WTC11 (cell line): ENCODE results near the gene ZNF581. TPM values are rescaled to one million over a fixed set of nuclear protein-coding genes. Genes with fewer than 3 reads are reported as not detected.

Source experiments
- ATAC-seq: fragments of 200-7000 bp; cut with Tn5 transposase; 2 replicates; pipeline ENCODE4 v1.10.0; 2021; ENCODE audit warnings: mild to moderate bottlenecking, moderate library complexity
- CTCF ChIA-PET: fragments of 300-600 bp; sonication (Branson Sonifier 250); formaldehyde crosslinking; loops from one replicate; lab custom pipeline; 2021; ENCODE audit warnings: antibody characterized with exemption; lab: Charles Lee
- POLR2A ChIA-PET: fragments of 350-600 bp; sonication (Branson Sonifier 250); formaldehyde crosslinking; loops from one replicate; lab custom pipeline; 2021; ENCODE audit warnings: antibody characterized with exemption; lab: Charles Lee
- DNase-seq: peaks from one replicate; pipeline ENCODE4 v3.0.0; 2021; ENCODE audit warnings: low spot score
- H3K27ac Mint-ChIP-seq: 2 replicates; pipeline ENCODE4 v1.8.0; 2021; ENCODE audit warnings: mixed read lengths
- H3K27me3 Mint-ChIP-seq: 2 replicates; pipeline ENCODE4 v1.8.0; 2021; ENCODE audit warnings: low read depth, mild to moderate bottlenecking, moderate library complexity, mixed read lengths
- H3K36me3 Mint-ChIP-seq: 2 replicates; pipeline ENCODE4 v1.8.0; 2021; ENCODE audit warnings: mixed read lengths
- H3K4me1 Mint-ChIP-seq: 2 replicates; pipeline ENCODE4 v1.8.0; 2022; ENCODE audit warnings: mixed read lengths
- H3K4me3 Mint-ChIP-seq: 2 replicates; pipeline ENCODE4 v1.8.0; 2021; ENCODE audit warnings: mild to moderate bottlenecking, moderate library complexity, mixed read lengths
- H3K9me3 Mint-ChIP-seq: 2 replicates; pipeline ENCODE4 v1.8.0; 2021; ENCODE audit warnings: mixed read lengths
- ATF6 ChIP-seq: sonication (generic); formaldehyde crosslinking; IDR thresholded peaks from 2 replicates; pipeline ENCODE4 v1.8.1; 2023; ENCODE audit warnings: mild to moderate bottlenecking, missing genetic modification reagents
- CBFB ChIP-seq: sonication (generic); formaldehyde crosslinking; IDR thresholded peaks from 2 replicates; pipeline ENCODE4 v1.8.1; 2022; ENCODE audit warnings: mild to moderate bottlenecking, low read depth, missing genetic modification reagents
- EMX1 ChIP-seq: fragments of 250-450 bp; sonication (Bioruptor Pico); IDR thresholded peaks from 2 replicates; pipeline ENCODE4 v1.8.0; 2021; ENCODE audit warnings: mild to moderate bottlenecking
- FOXP1 ChIP-seq: sonication (generic); formaldehyde crosslinking; IDR thresholded peaks from 2 replicates; pipeline ENCODE4 v1.8.0; 2022; ENCODE audit warnings: missing genetic modification reagents, mild to moderate bottlenecking, moderate library complexity, borderline replicate concordance
- GTF2I ChIP-seq: fragments of 250-450 bp; sonication (Bioruptor Pico); conservative IDR thresholded peaks from 2 replicates; pipeline ENCODE4 v1.4.0; 2021; ENCODE audit warnings: mild to moderate bottlenecking
- JAZF1 ChIP-seq: fragments of 250-450 bp; sonication (Bioruptor Pico); IDR thresholded peaks from 2 replicates; pipeline ENCODE4 v1.9.0; 2021; ENCODE audit warnings: moderate library complexity, mild to moderate bottlenecking, inconsistent platforms
- NR3C1 ChIP-seq: sonication (generic); formaldehyde crosslinking; conservative IDR thresholded peaks from 2 replicates; pipeline ENCODE4 v1.8.1; 2023; ENCODE audit warnings: low read depth, mild to moderate bottlenecking, missing genetic modification reagents
- PRDM15 ChIP-seq: sonication (generic); formaldehyde crosslinking; IDR thresholded peaks from 2 replicates; pipeline ENCODE4 v1.8.0; 2022; ENCODE audit warnings: missing genetic modification reagents
- PRRX2 ChIP-seq: fragments of 250-450 bp; sonication (Bioruptor Pico); IDR thresholded peaks from 2 replicates; pipeline ENCODE4 v1.8.0; 2021; ENCODE audit warnings: mild to moderate bottlenecking
- SMAD3 ChIP-seq: sonication (generic); formaldehyde crosslinking; IDR thresholded peaks from 2 replicates; pipeline ENCODE4 v1.8.0; 2022; ENCODE audit warnings: missing genetic modification reagents, mild to moderate bottlenecking, borderline replicate concordance
- SOX15 ChIP-seq: fragments of 250-450 bp; sonication (Bioruptor Pico); IDR thresholded peaks from 2 replicates; pipeline ENCODE4 v1.9.0; 2021; ENCODE audit warnings: mild to moderate bottlenecking
- SP1 ChIP-seq: sonication (generic); formaldehyde crosslinking; conservative IDR thresholded peaks from 2 replicates; pipeline ENCODE4 v1.8.1; 2022; ENCODE audit warnings: missing genetic modification reagents
- STAT6 ChIP-seq: sonication (generic); formaldehyde crosslinking; conservative IDR thresholded peaks from 2 replicates; pipeline ENCODE4 v1.8.1; 2023; ENCODE audit warnings: mild to moderate bottlenecking, low read depth, missing genetic modification reagents, moderate library complexity
- TP53 ChIP-seq: sonication (generic); formaldehyde crosslinking; IDR thresholded peaks from 2 replicates; pipeline ENCODE4 v1.8.1; 2023; ENCODE audit warnings: mild to moderate bottlenecking, missing genetic modification reagents
- USF1 ChIP-seq: sonication (generic); formaldehyde crosslinking; IDR thresholded peaks from 2 replicates; pipeline ENCODE4 v1.8.0; 2022; ENCODE audit warnings: mild to moderate bottlenecking, missing genetic modification reagents
- ZBTB21 ChIP-seq: sonication (generic); formaldehyde crosslinking; IDR thresholded peaks from 2 replicates; pipeline ENCODE4 v1.8.1; 2023; ENCODE audit warnings: mild to moderate bottlenecking, missing genetic modification reagents, borderline replicate concordance
- ZNF121 ChIP-seq: sonication (generic); formaldehyde crosslinking; IDR thresholded peaks from 2 replicates; pipeline ENCODE4 v1.8.0; 2023; ENCODE audit warnings: missing genetic modification reagents
- ZNF138 ChIP-seq: sonication (generic); formaldehyde crosslinking; conservative IDR thresholded peaks from 2 replicates; pipeline ENCODE4 v1.8.1; 2022; ENCODE audit warnings: mild to moderate bottlenecking, moderate library complexity, missing genetic modification reagents
- ZNF219 ChIP-seq: sonication (generic); formaldehyde crosslinking; IDR thresholded peaks from 2 replicates; pipeline ENCODE4 v1.8.0; 2023; ENCODE audit warnings: missing genetic modification reagents, mild to moderate bottlenecking, borderline replicate concordance
- total RNA-seq: library from RNA; stranded (reverse); gene quantifications from 3 replicates; pipeline ENCODE4 v1.2.3, GENCODE V29; 2021
- TF ChIP-seq, protein P1 (sequence below): fragments of 250-450 bp; sonication (Bioruptor Pico); IDR thresholded peaks from 2 replicates; pipeline ENCODE4 v1.9.0; 2021; ENCODE audit warnings: moderate library complexity, mild to moderate bottlenecking, inconsistent platforms, borderline replicate concordance
- TF ChIP-seq, protein P2 (sequence below): sonication (generic); formaldehyde crosslinking; IDR thresholded peaks from 2 replicates; pipeline ENCODE4 v1.8.0; 2022; ENCODE audit warnings: mild to moderate bottlenecking, missing genetic modification reagents

ZNF581 gene
- total RNA-seq, 1 experiment from 2014 or later = 100 TPM

DNA sequence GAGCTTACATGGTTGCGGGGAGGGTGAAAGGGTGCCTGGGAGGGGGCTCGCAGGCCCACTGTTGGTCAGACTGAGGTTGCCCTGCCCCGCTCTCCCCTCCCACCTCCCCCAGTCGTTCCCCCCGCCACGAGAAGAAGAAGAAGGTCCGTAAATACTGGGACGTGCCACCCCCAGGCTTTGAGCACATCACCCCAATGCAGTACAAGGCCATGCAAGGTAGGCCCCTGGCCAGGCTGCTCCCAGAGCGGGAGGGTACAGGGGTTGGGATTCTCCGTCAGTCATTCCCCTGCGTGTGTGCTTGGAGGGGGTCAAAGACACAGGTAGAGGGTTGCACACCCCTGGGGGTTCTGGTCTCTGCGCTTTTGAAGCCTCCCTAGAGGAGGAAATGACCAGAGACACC, 17.0 kb downstream of the ZNF581 start:
- Mint-ChIP-seq H3K27ac (0 out of 2 replicates have a peak overlapping the region, but pooled peaks have one; percentile 68), H3K9me3 (no peaks in the 10 kb centered on the region), H3K27me3 (no peaks in the 10 kb centered on the region; the same call in 1 of the 2 replicates), H3K4me3 (no peak overlapping the region), H3K4me1 (peaks cover 31% of the 10 kb centered on the region), H3K36me3 (peaks cover 52% of the 10 kb centered on the region)
- CTCF ChIA-PET = interaction anchor here (1.0 kb wide), 1 partner anchor 43 kb away, joined by 4 read pairs; no protein-coding TSS in a partner anchor
- DNase-seq (no peak), ATAC-seq (no peak)
- TF ChIP-seq CBFB = no peak
- TF ChIP-seq ZNF219 (CRISPR knock-in tag) = no peak
- no peak for TF ChIP-seq STAT6 (CRISPR knock-in tag)
- no peak for TF ChIP-seq SP1 (CRISPR knock-in tag)
- TF ChIP-seq ZNF121 = no peak
- no peak for TF ChIP-seq NR3C1
- TF ChIP-seq PRDM15 (CRISPR knock-in tag) = no peak
- POLR2A ChIA-PET = no interaction called here

DNA sequence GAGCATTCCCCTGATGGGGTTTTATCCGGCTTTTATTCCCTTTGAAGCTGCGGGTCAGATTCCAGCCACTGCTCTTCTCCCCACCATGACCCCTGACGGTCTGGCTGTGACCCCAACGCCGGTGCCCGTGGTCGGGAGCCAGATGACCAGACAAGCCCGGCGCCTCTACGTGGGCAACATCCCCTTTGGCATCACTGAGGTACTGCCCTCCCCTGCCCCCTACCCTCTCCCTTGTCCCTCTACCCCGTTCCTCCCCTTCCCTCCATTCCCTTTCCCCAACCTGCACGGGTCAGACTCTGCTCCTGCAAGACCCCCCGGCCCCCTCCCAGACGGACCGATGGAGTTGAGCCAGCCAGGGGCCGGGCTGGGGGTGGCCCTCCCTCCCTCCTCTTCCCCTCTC, 17.5 kb downstream of the ZNF581 start:
- no peak for DNase-seq
- ChIA-PET POLR2A (no interaction called here), CTCF (no interaction called here)
- TF ChIP-seq USF1 (CRISPR knock-in tag) (no peak), JAZF1 (CRISPR knock-in tag) (no peak), EMX1 (CRISPR knock-in tag) (no peak), SP1 (CRISPR knock-in tag) (no peak), ZNF138 (no peak), TP53 (no peak), SOX15 (no peak), GTF2I (CRISPR knock-in tag) (no peak), ATF6 (CRISPR knock-in tag) (no peak)
- peaks cover 28% of the 10 kb centered on the region for H3K4me1 Mint-ChIP-seq
- H3K4me3 Mint-ChIP-seq = no peak overlapping the region
- no peaks in the 10 kb centered on the region for H3K9me3 Mint-ChIP-seq
- ATAC-seq = no peak
- H3K27me3 Mint-ChIP-seq = no peaks in the 10 kb centered on the region; the same call in 1 of the 2 replicates
- peaks cover 51% of the 10 kb centered on the region for H3K36me3 Mint-ChIP-seq
- H3K27ac Mint-ChIP-seq = no peak overlapping the region

- Mint-ChIP-seq H3K4me3 (no peak overlapping the region), H3K27me3 (no peaks in the 10 kb centered on the region; the same call in 1 of the 2 replicates), H3K4me1 (peaks cover 20% of the 10 kb centered on the region), H3K27ac (peak overlapping the region; percentile 17; the same call in 1 of the 2 replicates), H3K9me3 (no peaks in the 10 kb centered on the region), H3K36me3 (peaks cover 53% of the 10 kb centered on the region)
- ChIA-PET POLR2A (no interaction called here), CTCF (interaction anchor here (1.0 kb wide), 1 partner anchor 10 kb away, joined by 3 read pairs; no protein-coding TSS in a partner anchor)
- DNase-seq (no peak), ATAC-seq (no peak)
- TF ChIP-seq, protein P1, sequence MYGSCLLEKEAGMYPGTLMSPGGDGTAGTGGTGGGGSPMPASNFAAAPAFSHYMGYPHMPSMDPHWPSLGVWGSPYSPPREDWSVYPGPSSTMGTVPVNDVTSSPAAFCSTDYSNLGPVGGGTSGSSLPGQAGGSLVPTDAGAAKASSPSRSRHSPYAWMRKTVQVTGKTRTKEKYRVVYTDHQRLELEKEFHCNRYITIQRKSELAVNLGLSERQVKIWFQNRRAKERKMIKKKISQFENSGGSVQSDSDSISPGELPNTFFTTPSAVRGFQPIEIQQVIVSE (CRISPR knock-in tag) = no peak
- no peak for TF ChIP-seq FOXP1 (CRISPR knock-in tag)
- TF ChIP-seq ZNF121 = no peak
- TF ChIP-seq, protein P2, sequence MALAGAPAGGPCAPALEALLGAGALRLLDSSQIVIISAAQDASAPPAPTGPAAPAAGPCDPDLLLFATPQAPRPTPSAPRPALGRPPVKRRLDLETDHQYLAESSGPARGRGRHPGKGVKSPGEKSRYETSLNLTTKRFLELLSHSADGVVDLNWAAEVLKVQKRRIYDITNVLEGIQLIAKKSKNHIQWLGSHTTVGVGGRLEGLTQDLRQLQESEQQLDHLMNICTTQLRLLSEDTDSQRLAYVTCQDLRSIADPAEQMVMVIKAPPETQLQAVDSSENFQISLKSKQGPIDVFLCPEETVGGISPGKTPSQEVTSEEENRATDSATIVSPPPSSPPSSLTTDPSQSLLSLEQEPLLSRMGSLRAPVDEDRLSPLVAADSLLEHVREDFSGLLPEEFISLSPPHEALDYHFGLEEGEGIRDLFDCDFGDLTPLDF = no peak
- TF ChIP-seq SMAD3 = no peak
- TF ChIP-seq PRRX2 (CRISPR knock-in tag) = no peak
- TF ChIP-seq ZBTB21 = no peak
These were observed 18.4 kb downstream of the ZNF581 start for GRCh38 chr19:55661826-55662225.
